Thoracic aorta (tissue), 2 donors: ENCODE data around the gene FAM240A. TPM values are rescaled to one million over a fixed set of nuclear protein-coding genes. Genes with fewer than 3 reads are reported as not detected.
"Not testable (repeated sequence)": the region's sequence is repeated elsewhere in the genome, so short reads cannot be mapped to it uniquely, and the experiment has no call there.

ENCODE experiments used
- ATAC-seq: fragments of 150-250 bp; one replicate; pipeline ENCODE4 v1.8.0; 2017; ENCODE audit warnings: low read depth; ENCODE audit not compliant: insufficient number of reproducible peaks, low FRiP score
- DNase-seq: peaks from one replicate; pipeline ENCODE4 v3.0.0-alpha.2; 2020; ENCODE audit warnings: low spot score
- H3K27ac ChIP-seq, 2 donors: fragments of 200-600 bp; sonication (generic); 1 replicate in 1 of 2; 2 replicates in 1 of 2; pipeline ENCODE4 v1.5.1; 2016; ENCODE audit warnings: mild to moderate bottlenecking in 2 of 2, moderate library complexity in 2 of 2
- H3K27me3 ChIP-seq: fragments of 200-600 bp; sonication (generic); replicated peaks from 2 replicates; pipeline ENCODE4 v1.6.0; 2016; ENCODE audit warnings: mild to moderate bottlenecking; ENCODE audit not compliant: insufficient read depth
- H3K36me3 ChIP-seq: fragments of 200-600 bp; sonication (generic); one replicate; pipeline ENCODE4 v1.5.1; 2016
- H3K4me1 ChIP-seq, 2 donors: fragments of 200-600 bp; sonication (generic); 1 replicate in 1 of 2; 2 replicates in 1 of 2; pipeline versions ENCODE4 v1.5.1 to v1.6.0; 2016; ENCODE audit warnings: low read depth in 2 of 2, mild to moderate bottlenecking in 1 of 2; ENCODE audit not compliant: control insufficient read depth in 1 of 2
- H3K4me3 ChIP-seq: fragments of 200-600 bp; sonication (generic); 2 replicates; pipeline ENCODE4 v1.5.1; 2016; ENCODE audit warnings: mild to moderate bottlenecking
- H3K9me3 ChIP-seq: fragments of 200-600 bp; sonication (generic); 2 replicates; pipeline ENCODE4 v1.5.1; 2016
- total RNA-seq, 2 donors: library from RNA; depleted of rRNA; stranded (reverse); fragments of >200 nt; gene quantifications; one replicate each; pipeline versions ENCODE4 v1.1.0 to v1.2.3, GENCODE V29; 2016
- TF ChIP-seq, protein P1 (sequence below): fragments of 200-600 bp; sonication (generic); IDR thresholded peaks from one replicate; pipeline ENCODE4 v1.5.1; 2019; ENCODE audit warnings: antibody characterized with exemption

Gene FAM240A
- total RNA-seq, 2 donors from 2014 or later, result not detected

GRCh38 chr3:46576386-46576785, 35.9 kb upstream of the FAM240A start:
- DNase-seq (no peak), ATAC-seq (no peak)
- H3K9me3 ChIP-seq, result no peaks in the 10 kb centered on the region
- H3K27ac ChIP-seq, result no peak overlapping the region
- H3K27me3 ChIP-seq, result no peaks in the 10 kb centered on the region
- H3K4me1 ChIP-seq, result no peaks in the 10 kb centered on the region
- H3K36me3 ChIP-seq, result no peaks in the 10 kb centered on the region
- TF ChIP-seq, protein P1, sequence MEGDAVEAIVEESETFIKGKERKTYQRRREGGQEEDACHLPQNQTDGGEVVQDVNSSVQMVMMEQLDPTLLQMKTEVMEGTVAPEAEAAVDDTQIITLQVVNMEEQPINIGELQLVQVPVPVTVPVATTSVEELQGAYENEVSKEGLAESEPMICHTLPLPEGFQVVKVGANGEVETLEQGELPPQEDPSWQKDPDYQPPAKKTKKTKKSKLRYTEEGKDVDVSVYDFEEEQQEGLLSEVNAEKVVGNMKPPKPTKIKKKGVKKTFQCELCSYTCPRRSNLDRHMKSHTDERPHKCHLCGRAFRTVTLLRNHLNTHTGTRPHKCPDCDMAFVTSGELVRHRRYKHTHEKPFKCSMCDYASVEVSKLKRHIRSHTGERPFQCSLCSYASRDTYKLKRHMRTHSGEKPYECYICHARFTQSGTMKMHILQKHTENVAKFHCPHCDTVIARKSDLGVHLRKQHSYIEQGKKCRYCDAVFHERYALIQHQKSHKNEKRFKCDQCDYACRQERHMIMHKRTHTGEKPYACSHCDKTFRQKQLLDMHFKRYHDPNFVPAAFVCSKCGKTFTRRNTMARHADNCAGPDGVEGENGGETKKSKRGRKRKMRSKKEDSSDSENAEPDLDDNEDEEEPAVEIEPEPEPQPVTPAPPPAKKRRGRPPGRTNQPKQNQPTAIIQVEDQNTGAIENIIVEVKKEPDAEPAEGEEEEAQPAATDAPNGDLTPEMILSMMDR, result no peak
- H3K4me3 ChIP-seq, result no peak overlapping the region

DNA sequence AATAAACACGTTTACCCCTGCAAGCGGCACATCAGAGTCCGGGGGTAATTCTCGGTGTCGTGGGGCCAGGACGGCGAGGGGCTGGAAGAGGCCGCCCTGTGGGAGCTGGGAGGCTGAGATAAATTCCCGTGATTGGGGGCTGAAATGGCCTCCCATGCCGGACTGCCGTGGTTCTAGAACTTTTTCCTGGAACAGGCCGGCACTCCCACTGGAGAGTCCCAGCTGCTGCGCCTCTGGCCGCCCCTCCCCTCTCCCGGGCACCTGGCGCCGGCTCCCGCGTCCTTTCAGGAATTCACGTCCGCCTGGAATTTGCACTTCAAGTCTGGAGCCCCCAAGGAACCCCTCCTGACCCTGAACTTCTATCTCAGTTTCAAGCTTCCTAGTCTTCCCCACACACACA, 35.4 kb upstream of the FAM240A start:
- Histone ChIP-seq H3K9me3 (no peaks in the 10 kb centered on the region), H3K36me3 (no peaks in the 10 kb centered on the region), H3K4me3 (peak overlapping the region; percentile 9), H3K27ac (no peak overlapping the region), H3K27me3 (no peaks in the 10 kb centered on the region), H3K4me1 (no peaks in the 10 kb centered on the region)
- TF ChIP-seq, protein P1, result no peak
- DNase-seq (no peak), ATAC-seq (no peak)

DNA sequence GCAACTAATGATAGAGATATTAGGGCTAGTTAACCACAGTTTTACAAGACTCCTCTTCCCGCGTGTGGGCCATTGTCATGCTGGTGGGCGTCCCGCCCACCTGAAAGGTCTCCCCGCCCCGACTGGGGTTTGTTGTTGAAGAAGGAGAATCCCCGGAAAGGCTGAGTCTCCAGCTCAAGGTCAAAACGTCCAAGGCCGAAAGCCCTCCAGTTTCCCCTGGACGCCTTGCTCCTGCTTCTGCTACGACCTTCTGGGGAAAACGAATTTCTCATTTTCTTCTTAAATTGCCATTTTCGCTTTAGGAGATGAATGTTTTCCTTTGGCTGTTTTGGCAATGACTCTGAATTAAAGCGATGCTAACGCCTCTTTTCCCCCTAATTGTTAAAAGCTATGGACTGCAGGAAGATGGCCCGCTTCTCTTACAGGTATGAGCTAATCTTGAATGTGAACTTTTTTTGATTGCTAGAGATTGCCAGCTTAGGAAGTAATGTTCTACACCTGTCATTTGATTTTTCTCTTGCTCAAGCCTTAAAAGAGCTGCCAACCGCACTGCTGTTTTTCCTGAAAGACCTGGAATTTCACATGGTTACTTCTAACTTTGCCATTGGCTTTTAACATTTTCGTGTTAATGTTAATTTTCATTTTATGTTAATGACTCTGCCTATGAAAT, 34.6 kb upstream of the FAM240A start:
- not testable (repeated sequence) for H3K27me3 ChIP-seq, DNase-seq, H3K36me3 ChIP-seq, H3K4me1 ChIP-seq, ATAC-seq, H3K4me3 ChIP-seq, H3K9me3 ChIP-seq, H3K27ac ChIP-seq

- Histone ChIP-seq H3K9me3 (no peaks in the 10 kb centered on the region), H3K4me3 (no peak overlapping the region), H3K27ac (no peak overlapping the region), H3K27me3 (no peaks in the 10 kb centered on the region), H3K4me1 (no peaks in the 10 kb centered on the region), H3K36me3 (no peaks in the 10 kb centered on the region)
- ATAC-seq (no peak), DNase-seq (no peak)
- TF ChIP-seq, protein P1, result no peak
These were observed 33.2 kb upstream of the FAM240A start for GRCh38 chr3:46578973-46579755.

DNA sequence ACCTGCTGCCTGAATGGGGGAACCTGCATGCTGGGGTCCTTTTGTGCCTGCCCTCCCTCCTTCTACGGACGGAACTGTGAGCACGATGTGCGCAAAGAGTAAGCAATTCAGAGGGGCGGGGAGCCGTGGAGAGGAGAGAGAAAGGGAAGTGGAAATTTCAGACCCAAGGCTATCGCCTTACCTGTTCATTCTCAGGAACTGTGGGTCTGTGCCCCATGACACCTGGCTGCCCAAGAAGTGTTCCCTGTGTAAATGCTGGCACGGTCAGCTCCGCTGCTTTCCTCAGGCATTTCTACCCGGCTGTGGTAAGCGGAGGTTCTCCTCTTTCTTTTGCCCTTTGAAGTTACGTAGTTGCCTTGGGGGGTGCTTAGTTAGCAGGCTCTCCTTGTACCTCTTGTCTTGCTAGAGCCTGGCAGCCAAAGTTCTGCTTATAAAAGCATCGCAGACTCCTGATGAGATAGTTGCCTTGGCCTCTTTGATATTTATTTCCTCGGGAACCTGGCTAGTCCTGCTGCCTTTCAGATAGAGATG, 32.5 kb upstream of the FAM240A start:
- ATAC-seq (no peak), DNase-seq (no peak)
- H3K27me3 ChIP-seq, result no peaks in the 10 kb centered on the region
- TF ChIP-seq, protein P1, result no peak
- H3K27ac ChIP-seq, result no peak overlapping the region
- H3K36me3 ChIP-seq, result no peaks in the 10 kb centered on the region
- H3K4me1 ChIP-seq, result no peaks in the 10 kb centered on the region
- H3K9me3 ChIP-seq, result no peaks in the 10 kb centered on the region
- no peak overlapping the region for H3K4me3 ChIP-seq
